Stomach (tissue), 4 donors: ENCODE measurements around the gene OSBPL2.

ENCODE experiments used
- POLR2A ChIP-seq, 4 donors: fragments of 450-650 bp; IDR thresholded peaks; one replicate each; pipeline ENCODE4 v1.6.1; 2016; ENCODE audit warnings: antibody characterized with exemption in 4 of 4, control low read depth in 2 of 4, mild to moderate bottlenecking in 1 of 4, moderate library complexity in 1 of 4
- POLR2AphosphoS5 ChIP-seq, 3 donors: sonication (generic); formaldehyde crosslinking; IDR thresholded peaks; one replicate each; pipeline ENCODE4 v1.6.1; 2016; ENCODE audit warnings: antibody characterized with exemption in 3 of 3
- TF ChIP-seq, protein P1 (sequence below), 7 experiments: fragments of 450-650 bp in 4 of 7; fragments of 200-600 bp in 3 of 7; sonication (generic) in 3 of 7; IDR thresholded peaks; one replicate each; pipeline ENCODE4 v1.5.1; 2016 to 2019; ENCODE audit warnings: antibody characterized with exemption in 7 of 7, control low read depth in 2 of 7, mild to moderate bottlenecking in 1 of 7

DNA sequence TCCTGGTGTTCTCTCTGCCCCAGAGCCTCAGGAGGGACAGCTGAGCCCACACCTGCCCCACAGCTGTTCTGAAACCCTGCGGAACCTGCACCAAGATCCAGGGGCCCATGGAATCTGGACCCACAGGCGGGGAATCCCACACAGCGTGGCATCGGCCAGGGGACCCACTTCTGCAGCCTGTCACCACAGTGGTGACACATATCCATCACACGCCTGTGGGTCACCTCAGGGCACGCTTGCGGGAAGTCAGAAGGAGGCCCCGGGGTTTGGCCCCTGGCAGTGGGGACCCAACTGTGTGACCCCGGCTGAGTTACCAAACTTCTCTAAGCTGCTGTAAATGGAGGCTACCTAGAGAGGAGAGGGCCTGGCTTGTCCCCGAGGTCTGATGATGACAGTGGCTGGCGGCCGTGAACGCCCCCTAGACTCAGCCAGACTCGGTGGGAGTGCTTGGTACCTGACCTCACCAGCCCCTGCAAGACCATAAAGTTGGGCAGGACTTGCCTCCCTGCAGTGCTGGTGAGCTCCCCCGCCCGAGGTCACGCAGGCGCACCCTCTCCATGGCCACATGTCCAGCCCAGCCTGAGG is 16.0 kb upstream of the OSBPL2 start:
- TF ChIP-seq, protein P1, sequence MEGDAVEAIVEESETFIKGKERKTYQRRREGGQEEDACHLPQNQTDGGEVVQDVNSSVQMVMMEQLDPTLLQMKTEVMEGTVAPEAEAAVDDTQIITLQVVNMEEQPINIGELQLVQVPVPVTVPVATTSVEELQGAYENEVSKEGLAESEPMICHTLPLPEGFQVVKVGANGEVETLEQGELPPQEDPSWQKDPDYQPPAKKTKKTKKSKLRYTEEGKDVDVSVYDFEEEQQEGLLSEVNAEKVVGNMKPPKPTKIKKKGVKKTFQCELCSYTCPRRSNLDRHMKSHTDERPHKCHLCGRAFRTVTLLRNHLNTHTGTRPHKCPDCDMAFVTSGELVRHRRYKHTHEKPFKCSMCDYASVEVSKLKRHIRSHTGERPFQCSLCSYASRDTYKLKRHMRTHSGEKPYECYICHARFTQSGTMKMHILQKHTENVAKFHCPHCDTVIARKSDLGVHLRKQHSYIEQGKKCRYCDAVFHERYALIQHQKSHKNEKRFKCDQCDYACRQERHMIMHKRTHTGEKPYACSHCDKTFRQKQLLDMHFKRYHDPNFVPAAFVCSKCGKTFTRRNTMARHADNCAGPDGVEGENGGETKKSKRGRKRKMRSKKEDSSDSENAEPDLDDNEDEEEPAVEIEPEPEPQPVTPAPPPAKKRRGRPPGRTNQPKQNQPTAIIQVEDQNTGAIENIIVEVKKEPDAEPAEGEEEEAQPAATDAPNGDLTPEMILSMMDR (IDR thresholded peaks at IDR 0.05): no peak
- TF ChIP-seq POLR2AphosphoS5 (IDR thresholded peaks at IDR 0.05) (no peak), POLR2A (IDR thresholded peaks at IDR 0.05) (no peak)
